SU-DHL-6 (cell line): ENCODE results near the gene CMTM7.

Experiments used
- H2AFZ ChIP-seq: fragments of 200-600 bp; sonication (generic); 2 replicates; pipeline ENCODE4 v1.6.1; 2014; ENCODE audit warnings: low read depth, mild to moderate bottlenecking, moderate library complexity, mixed read lengths, antibody characterized with exemption, low read length; ENCODE audit not compliant: severe bottlenecking
- H3F3A ChIP-seq: fragments of 200-600 bp; shearing (Covaris generic); 2 replicates; pipeline ENCODE4 v1.6.0; 2016; ENCODE audit warnings: antibody characterized with exemption, mild to moderate bottlenecking; ENCODE audit not compliant: insufficient read depth
- H3K27ac ChIP-seq: fragments of 200-600 bp; sonication (generic); 2 replicates; pipeline ENCODE4 v1.5.1; 2016; ENCODE audit warnings: low read depth, mild to moderate bottlenecking, low read length, moderate library complexity, mixed read lengths
- H3K27me3 ChIP-seq: fragments of 200-600 bp; sonication (generic), shearing (Covaris generic); 2 replicates; pipeline ENCODE4 v1.6.0; 2014; ENCODE audit warnings: mild to moderate bottlenecking, low read length
- H3K36me3 ChIP-seq: fragments of 200-600 bp; sonication (generic); 2 replicates; pipeline ENCODE4 v1.6.1; 2014; ENCODE audit warnings: mild to moderate bottlenecking, low read length, mixed read lengths
- H3K4me2 ChIP-seq: fragments of 300-600, 200-600 bp; shearing (Covaris generic), sonication (generic); 2 replicates; pipeline ENCODE4 v1.6.0; 2014; ENCODE audit warnings: low read length, low read depth, mild to moderate bottlenecking; ENCODE audit not compliant: poor library complexity, severe bottlenecking
- H3K4me3 ChIP-seq: fragments of 200-600 bp; sonication (generic); 2 replicates; pipeline ENCODE4 v1.5.1; 2014; ENCODE audit warnings: antibody characterized with exemption, low read length, mild to moderate bottlenecking, mixed read lengths; ENCODE audit not compliant: insufficient read depth, poor library complexity, severe bottlenecking
- H3K79me2 ChIP-seq: fragments of 200-600 bp; sonication (generic); 2 replicates; pipeline ENCODE4 v1.6.1; 2014; ENCODE audit warnings: mild to moderate bottlenecking, low read length, moderate library complexity; ENCODE audit not compliant: insufficient read depth
- H3K9ac ChIP-seq: fragments of 200-600 bp; sonication (generic); 2 replicates; pipeline ENCODE4 v1.7.0; 2014; ENCODE audit warnings: mild to moderate bottlenecking, low read length
- H3K9me2 ChIP-seq: fragments of 200-600 bp; sonication (generic); replicated peaks from 2 replicates; pipeline ENCODE4 v1.6.1; 2014; ENCODE audit warnings: low read length; ENCODE audit not compliant: insufficient read depth
- H3K9me3 ChIP-seq: fragments of 200-600 bp; sonication (generic); 2 replicates; pipeline ENCODE4 v1.6.1; 2014; ENCODE audit warnings: low read length, mixed read lengths; ENCODE audit not compliant: insufficient read depth
- H4K20me1 ChIP-seq: fragments of 200-600 bp; sonication (generic); 2 replicates; pipeline ENCODE4 v1.6.1; 2014; ENCODE audit warnings: low read depth, mild to moderate bottlenecking, antibody characterized with exemption, low read length, moderate library complexity, mixed read lengths
- CTCF ChIP-seq: fragments of 200-600 bp; sonication (generic); IDR thresholded peaks from one replicate; pipeline ENCODE4 v1.5.1; 2017; ENCODE audit warnings: antibody characterized with exemption, mild to moderate bottlenecking, low read length, moderate library complexity; ENCODE audit not compliant: insufficient read depth, poor library complexity, severe bottlenecking
- EZH2phosphoT487 ChIP-seq: fragments of 200-600 bp; sonication (generic), shearing (Covaris generic); conservative IDR thresholded peaks from 2 replicates; pipeline ENCODE4 v1.6.1; 2018; ENCODE audit warnings: mild to moderate bottlenecking, antibody characterized with exemption, low read length, moderate library complexity, mixed read lengths

CMTM7 gene

DNA sequence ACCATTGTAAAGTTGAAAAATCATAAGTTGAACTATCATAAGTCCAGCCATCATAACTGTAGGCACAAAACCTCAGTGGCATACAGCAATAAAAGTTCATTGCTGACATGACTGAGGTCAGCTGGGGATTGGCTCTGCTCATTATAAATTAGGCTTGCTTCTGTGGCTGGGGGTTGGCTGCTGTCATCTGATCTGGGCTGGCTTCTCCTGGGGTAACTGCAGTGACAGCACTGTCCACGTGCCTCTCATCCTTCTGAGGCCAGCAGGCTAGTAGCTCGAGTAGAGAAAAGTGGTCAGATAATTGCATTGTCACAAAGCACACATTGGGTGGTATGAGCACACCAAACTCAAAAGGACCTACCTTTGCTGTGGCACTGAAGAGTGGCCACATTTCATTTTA lies 31.3 kb downstream of the CMTM7 start:
- Histone ChIP-seq H3K27me3 (no peaks in the 10 kb centered on the region), H4K20me1 (no peaks in the 10 kb centered on the region), H3K79me2 (no peaks in the 10 kb centered on the region)

GRCh38 chr3:32423534-32423933 lies 31.9 kb downstream of the CMTM7 start:
- Histone ChIP-seq H3F3A (no peaks in the 10 kb centered on the region), H4K20me1 (no peaks in the 10 kb centered on the region), H3K9ac (no peak overlapping the region), H3K79me2 (no peaks in the 10 kb centered on the region), H3K9me2 (no peaks in the 10 kb centered on the region), H3K36me3 (no peaks in the 10 kb centered on the region), H3K4me2 (no peak overlapping the region), H3K9me3 (no peaks in the 10 kb centered on the region), H2AFZ (no peak overlapping the region), H3K27ac (no peak overlapping the region), H3K27me3 (no peaks in the 10 kb centered on the region), H3K4me3 (no peak overlapping the region)
- TF ChIP-seq CTCF = no peak
- no peak for TF ChIP-seq EZH2phosphoT487

More for the DNA sequence above, 31.3 kb downstream of the CMTM7 start:
- no peaks in the 10 kb centered on the region for H3K9me3 ChIP-seq
- H3K9me2 ChIP-seq = no peaks in the 10 kb centered on the region
- no peak overlapping the region for H3K9ac ChIP-seq
- no peak overlapping the region for H2AFZ ChIP-seq
- no peaks in the 10 kb centered on the region for H3F3A ChIP-seq
- H3K36me3 ChIP-seq = no peaks in the 10 kb centered on the region
- H3K4me3 ChIP-seq = no peak overlapping the region
- TF ChIP-seq EZH2phosphoT487 = no peak
- H3K27ac ChIP-seq = no peak overlapping the region
- no peak overlapping the region for H3K4me2 ChIP-seq

DNA sequence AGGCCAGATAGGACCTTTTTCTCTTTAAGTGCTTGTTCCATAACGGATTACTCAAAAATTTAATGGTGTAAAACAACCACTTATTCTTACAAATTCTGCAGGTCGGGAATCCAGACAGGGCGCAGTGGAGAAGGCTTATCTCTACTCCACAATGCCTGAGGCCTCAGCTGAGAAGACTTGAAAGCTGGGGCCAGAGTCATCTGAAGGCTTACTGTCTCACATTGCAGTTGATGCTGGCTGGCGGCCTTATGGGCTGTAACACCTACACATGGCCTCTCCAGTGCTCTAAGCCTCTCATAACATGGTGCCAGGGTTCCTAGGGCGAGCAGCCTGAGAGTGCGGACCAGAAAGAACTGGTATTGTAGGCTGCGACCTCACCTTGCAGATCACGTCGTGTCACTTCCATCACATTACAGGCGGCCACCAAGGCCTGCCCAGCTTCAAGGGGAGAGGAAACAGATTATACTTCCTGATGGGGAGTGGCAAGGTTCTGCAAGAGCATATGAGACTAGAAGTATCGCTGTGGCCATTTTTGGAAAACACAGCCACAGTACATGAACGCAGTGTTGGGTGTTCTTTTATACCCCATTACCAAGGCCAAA lies 32.4 kb downstream of the CMTM7 start:
- Histone ChIP-seq H2AFZ (no peak overlapping the region), H3K9me2 (no peaks in the 10 kb centered on the region), H3K36me3 (no peaks in the 10 kb centered on the region), H3K27ac (no peak overlapping the region), H3K79me2 (no peaks in the 10 kb centered on the region), H4K20me1 (no peaks in the 10 kb centered on the region), H3F3A (no peaks in the 10 kb centered on the region), H3K4me3 (no peak overlapping the region), H3K27me3 (no peaks in the 10 kb centered on the region), H3K9me3 (no peaks in the 10 kb centered on the region), H3K9ac (no peak overlapping the region), H3K4me2 (no peak overlapping the region)
- TF ChIP-seq CTCF = no peak
- TF ChIP-seq EZH2phosphoT487 = no peak

DNA sequence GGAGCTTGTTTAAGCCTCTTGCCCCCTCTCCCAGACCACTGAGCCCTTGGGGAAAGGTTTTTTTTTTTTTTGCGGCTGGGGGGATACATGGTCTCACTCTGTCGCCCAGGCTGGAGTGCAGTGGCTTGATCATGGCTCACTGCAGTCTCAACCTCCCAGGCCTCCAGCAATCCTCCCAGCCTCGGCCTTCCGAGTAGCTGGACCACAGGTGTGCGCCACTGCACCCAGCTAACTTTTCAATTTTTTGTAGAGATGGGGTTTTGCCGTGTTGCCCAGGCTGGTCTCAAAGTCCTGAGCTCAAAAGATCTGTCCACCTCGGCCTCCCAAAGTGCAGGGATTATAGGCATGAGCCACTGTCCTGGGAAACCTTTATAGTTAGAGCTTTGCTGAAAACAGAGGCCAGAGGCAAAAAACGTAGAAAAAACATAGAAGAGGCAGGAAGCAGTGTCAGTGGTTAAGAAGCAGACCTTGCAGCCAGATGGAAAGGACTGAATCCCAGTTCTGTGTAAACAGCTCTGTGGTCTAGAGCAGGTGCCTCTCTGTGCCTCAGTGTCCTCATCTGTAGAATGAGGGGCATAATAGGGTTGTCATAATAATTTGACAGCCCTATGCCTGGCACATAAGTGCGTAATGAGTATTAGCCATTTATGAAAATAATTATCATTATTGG lies 33.1 kb downstream of the CMTM7 start:
- no peak overlapping the region for H3K4me2 ChIP-seq
- H3K9me2 ChIP-seq = no peaks in the 10 kb centered on the region
- H2AFZ ChIP-seq = no peak overlapping the region
- no peak overlapping the region for H3K9ac ChIP-seq
- TF ChIP-seq CTCF = no peak
- TF ChIP-seq EZH2phosphoT487 = no peak
- no peak overlapping the region for H3K27ac ChIP-seq
- H3K9me3 ChIP-seq = no peaks in the 10 kb centered on the region
- H3F3A ChIP-seq = no peaks in the 10 kb centered on the region
- no peaks in the 10 kb centered on the region for H3K27me3 ChIP-seq
- no peaks in the 10 kb centered on the region for H3K79me2 ChIP-seq
- H3K4me3 ChIP-seq = no peak overlapping the region
- H4K20me1 ChIP-seq = no peaks in the 10 kb centered on the region
- H3K36me3 ChIP-seq = no peaks in the 10 kb centered on the region
